Mammary epithelial cell (primary cell): ENCODE results near the gene ACTL7A.

Source experiments
- EZH2 ChIP-seq: IDR thresholded peaks from 2 replicates; pipeline ENCODE4 v1.6.1; 2012; ENCODE audit warnings: low read length, inconsistent platforms, borderline replicate concordance
- TF ChIP-seq, protein P1 (sequence below), 2 donors: IDR thresholded peaks in 1 of 2; conservative IDR thresholded peaks in 1 of 2; 2 replicates each; pipeline ENCODE4 v1.5.1; 2011 to 2012; ENCODE audit warnings: inconsistent platforms in 2 of 2, low read length in 2 of 2, mild to moderate bottlenecking in 2 of 2, control low read depth in 1 of 2, low read depth in 1 of 2; ENCODE audit not compliant: insufficient read depth in 1 of 2; ENCODE audit errors: extremely low read depth in 1 of 2

DNA sequence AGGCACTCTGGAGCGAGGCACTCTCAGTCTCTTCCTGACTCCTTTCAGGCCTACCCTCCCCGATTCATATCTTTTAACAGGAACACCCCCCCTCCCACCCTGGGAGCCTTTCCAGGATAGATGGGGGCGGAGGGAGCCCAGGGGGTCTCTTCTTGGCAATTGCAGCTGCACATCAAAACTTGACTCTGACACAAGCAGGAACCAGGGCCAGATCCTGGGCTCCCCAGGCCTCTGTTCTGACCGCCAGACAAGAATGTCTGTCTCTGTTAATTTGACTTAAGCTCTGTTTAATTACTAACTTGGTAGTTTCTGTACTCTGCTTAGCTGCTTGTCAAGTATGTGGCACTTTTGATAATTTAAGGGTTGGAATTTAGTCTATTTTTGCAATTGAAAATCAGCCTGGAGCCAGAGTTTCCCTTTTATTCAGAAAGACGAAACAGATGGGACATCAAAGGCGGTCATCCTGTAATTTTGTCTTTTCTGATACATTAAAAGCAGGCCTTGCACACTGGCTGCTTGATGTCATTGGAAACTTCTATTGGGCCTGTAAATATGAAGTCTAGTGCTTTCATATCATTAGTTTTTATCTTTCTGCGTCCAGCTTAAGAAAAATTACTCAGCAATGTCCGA lies 49.6 kb upstream of the ACTL7A start:
- TF ChIP-seq, protein P1, sequence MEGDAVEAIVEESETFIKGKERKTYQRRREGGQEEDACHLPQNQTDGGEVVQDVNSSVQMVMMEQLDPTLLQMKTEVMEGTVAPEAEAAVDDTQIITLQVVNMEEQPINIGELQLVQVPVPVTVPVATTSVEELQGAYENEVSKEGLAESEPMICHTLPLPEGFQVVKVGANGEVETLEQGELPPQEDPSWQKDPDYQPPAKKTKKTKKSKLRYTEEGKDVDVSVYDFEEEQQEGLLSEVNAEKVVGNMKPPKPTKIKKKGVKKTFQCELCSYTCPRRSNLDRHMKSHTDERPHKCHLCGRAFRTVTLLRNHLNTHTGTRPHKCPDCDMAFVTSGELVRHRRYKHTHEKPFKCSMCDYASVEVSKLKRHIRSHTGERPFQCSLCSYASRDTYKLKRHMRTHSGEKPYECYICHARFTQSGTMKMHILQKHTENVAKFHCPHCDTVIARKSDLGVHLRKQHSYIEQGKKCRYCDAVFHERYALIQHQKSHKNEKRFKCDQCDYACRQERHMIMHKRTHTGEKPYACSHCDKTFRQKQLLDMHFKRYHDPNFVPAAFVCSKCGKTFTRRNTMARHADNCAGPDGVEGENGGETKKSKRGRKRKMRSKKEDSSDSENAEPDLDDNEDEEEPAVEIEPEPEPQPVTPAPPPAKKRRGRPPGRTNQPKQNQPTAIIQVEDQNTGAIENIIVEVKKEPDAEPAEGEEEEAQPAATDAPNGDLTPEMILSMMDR (conservative IDR thresholded peaks at IDR 0.05 in 1 of 2, IDR thresholded peaks at IDR 0.05 in 1 of 2; ENCODE audit: extremely low read depth in 1 of 2, insufficient read depth in 1 of 2, low read depth in 1 of 2, low read length in 2 of 2), result no peak
- TF ChIP-seq EZH2, result no peak
